GM12872 (cell line): ENCODE measurements around the gene FGF1.

ENCODE experiments used
- CTCF ChIP-seq: IDR thresholded peaks from 3 replicates; pipeline ENCODE4 v1.5.1; 2011; ENCODE audit warnings: low read depth, mild to moderate bottlenecking, low read length, moderate library complexity; ENCODE audit not compliant: insufficient read depth

The FGF1 gene

GRCh38 chr5:142720641-142721271 is 34.9 kb upstream of the FGF1 start:
- no peak for TF ChIP-seq CTCF

DNA sequence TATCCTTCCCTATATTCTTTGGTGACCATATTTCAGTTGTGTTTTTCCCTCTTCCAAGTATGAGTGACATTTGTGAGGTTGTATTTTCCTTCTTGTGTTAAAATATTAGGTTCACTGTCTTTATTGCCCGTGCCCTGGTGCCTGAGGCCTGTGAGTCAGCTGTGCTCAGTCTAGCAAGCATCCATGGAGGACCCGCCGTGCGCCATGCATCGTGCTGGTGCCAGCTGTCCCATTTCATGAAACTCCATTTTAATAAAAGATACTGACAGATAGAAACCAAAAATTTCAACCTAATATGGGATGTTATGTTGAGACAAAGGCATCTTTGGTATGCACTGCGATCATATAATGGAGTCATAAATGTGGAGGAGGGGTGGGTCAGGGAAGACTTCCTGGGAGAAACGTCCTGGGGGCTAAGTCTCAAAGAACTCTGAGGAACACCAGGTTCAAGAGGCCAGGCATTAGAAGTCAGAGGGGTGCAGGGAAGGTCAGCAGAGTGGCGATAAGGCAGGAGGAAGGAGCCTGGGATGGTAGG is 34.0 kb upstream of the FGF1 start:
- no peak for TF ChIP-seq CTCF

GRCh38 chr5:142717582-142718215 is 31.8 kb upstream of the FGF1 start:
- peak; percentile 65 for TF ChIP-seq CTCF

DNA sequence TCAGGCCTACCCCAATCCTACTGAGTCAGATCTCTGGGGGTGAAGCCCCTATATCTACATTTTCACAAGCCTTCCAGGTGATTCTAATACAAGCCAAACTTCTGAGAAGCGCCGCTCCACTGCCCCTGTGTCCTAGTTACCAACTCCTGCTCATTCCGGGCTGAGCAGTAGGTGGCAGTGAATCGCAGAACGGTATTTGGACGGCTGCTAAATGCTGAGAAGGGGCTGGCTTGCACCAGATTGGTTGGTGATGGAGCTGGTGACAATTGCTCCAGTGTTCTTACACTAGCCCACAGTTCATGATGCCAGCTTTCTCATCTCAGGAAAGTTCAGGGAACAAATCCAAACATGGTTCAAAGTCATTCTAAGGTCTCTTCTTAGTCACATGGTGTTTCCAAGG is 31.1 kb upstream of the FGF1 start:
- TF ChIP-seq CTCF: peak; percentile 65

GRCh38 chr5:142715291-142715690 is 29.4 kb upstream of the FGF1 start:
- no peak for TF ChIP-seq CTCF

GRCh38 chr5:142713121-142713706 is 27.3 kb upstream of the FGF1 start:
- peak; percentile 76 for TF ChIP-seq CTCF

GRCh38 chr5:142703153-142703552 is 17.3 kb upstream of the FGF1 start:
- no peak for TF ChIP-seq CTCF
